GM21360 (cell line): ENCODE measurements around the gene GUK1.

ENCODE experiments used
- ATAC-seq: cut with Tn5 transposase; IDR thresholded peaks from one replicate; pipeline ENCODE4 v1.9.1; 2021; ENCODE audit warnings: mild to moderate bottlenecking, moderate library complexity; ENCODE audit not compliant: unreplicated experiment

Gene GUK1

GRCh38 chr1:228123505-228123904 is 16.6 kb upstream of the GUK1 start:
- no peak for ATAC-seq

DNA sequence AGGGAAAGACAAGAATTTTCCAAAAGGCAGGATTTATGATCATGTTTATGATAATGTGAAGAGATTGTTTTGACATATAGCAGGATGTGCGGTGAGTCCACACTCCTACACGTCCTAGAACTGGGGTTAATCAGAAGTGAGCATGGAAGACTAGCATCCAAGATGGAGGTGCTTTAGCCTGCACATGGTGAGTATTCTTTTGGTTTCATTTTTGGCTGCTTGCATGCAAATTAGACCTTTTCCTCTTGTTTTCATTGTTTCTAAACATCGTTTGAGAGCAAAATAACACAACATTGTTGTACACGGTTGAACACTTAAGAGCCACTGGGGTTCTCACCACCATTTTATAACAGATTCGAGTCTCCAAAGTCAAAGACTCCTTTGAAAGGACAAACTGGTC is 14.9 kb upstream of the GUK1 start:
- ATAC-seq, result no peak

GRCh38 chr1:228131766-228132165 is 8.3 kb upstream of the GUK1 start:
- no peak for ATAC-seq

DNA sequence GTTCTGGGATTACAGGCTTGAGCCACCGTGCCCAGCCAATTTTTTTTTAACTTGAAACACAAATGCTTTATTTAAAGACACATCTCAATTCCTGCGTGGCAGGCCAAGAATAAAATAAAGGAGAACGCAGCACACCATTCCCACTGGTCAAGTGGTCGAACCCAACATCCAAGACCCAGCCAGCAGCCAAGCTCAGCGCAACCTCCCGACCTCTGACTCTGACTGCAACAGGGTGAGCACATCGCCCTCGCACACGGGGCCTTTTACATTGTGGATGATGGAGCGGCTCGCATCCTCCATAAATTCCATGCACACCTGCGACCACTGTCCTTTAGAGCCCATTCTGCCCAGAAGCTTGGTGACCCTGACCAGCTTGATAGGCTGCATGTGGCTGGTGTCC is 5.5 kb upstream of the GUK1 start:
- no peak for ATAC-seq

GRCh38 chr1:228136901-228137300 is 3.2 kb upstream of the GUK1 start:
- no peak for ATAC-seq

DNA sequence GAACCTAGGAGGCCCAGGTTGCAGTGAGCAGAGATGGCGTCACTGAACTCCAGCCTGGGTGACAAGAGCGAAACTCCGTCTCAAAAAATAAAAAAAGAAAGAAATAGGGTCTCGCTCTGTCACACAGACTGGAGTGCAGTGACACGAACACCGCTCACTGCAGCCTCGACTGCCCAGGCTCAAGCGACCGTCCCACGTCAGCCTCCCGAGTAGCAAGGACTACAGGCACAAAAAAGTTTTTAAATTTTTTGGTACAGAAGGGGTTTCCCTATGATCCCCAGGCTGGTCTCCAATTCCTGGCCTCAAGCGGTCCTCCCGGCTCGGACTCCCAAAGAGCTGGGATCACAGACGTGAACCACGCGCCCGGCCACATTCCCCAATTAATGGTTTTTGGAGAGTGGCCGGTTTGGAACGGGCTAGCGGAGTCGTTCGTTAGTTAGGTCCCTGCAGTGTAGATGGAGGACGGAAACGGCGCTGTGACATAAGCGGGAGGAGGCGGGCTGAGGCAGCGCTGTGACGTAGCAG is 611 bp upstream of the GUK1 start:
- ATAC-seq, result no peak

DNA sequence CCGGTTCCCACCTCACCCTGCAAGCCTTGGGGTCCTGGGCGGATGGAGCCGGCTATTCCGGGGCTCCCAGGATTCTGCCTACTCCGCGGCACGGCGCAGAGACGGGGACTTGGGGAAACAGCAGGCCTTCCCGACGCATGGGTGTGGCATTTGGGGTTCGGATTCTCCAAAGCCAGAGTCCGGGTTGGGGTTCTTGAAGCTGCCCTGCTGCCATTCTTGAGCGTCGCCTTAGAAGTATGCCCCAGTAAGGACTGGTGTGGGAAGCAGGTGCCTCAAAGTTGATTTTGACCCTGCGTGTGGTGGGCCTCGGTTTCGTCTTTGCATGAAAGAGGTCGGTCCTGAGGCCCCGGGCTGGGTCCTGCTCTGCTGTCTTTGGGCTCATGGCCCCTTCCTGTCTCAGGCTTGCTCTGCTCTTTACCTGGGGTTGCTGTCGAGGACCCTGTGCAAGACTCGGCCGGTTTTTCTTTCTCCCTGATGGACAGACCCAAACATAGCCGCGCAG is 696 bp downstream of the GUK1 start:
- ATAC-seq, result no peak

DNA sequence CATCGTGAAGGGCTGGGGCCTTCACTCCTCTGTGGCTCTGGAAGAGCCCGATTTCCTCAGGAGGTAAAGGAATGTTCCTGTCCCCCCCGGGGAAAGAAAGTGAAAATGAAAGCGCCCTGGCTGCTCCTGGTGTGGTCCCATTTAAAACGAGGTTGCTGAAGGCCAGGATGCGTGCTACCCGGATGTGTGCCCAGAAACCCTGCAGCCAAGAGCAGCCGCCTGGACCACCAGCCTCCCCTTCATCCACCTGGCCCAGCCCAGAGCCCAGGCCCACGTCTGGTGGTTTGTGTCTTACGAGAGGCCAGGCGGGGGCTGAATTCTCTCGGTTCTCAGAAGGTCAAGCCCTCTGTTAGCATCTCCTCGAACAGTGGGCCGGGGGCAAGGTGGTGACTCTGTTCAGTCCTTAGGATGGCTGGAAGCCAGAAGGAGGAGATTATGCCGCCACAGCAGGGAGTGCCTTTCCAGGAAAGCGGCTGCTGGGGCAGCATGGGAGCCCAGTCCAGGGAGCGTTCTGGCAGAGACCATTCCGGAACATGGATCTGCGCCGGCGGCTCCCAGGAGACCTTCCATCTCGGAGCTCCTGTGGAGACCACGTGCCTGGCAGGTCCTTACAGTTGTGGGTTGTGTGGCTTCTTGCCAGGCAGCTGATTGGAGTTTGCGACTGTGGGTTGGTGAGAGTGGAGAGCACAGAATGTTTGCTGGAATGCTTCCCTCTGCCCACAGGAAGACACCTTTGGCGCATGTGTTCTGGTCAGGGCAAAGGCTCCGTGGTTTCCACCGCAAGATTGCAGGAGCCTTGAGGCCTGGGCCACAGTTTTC is 1.4 kb downstream of the GUK1 start:
- ATAC-seq, result no peak

- no peak for ATAC-seq
These were observed 2.1 kb downstream of the GUK1 start for GRCh38 chr1:228142155-228142691.

GRCh38 chr1:228142701-228143136 is 2.6 kb downstream of the GUK1 start:
- no peak for ATAC-seq

DNA sequence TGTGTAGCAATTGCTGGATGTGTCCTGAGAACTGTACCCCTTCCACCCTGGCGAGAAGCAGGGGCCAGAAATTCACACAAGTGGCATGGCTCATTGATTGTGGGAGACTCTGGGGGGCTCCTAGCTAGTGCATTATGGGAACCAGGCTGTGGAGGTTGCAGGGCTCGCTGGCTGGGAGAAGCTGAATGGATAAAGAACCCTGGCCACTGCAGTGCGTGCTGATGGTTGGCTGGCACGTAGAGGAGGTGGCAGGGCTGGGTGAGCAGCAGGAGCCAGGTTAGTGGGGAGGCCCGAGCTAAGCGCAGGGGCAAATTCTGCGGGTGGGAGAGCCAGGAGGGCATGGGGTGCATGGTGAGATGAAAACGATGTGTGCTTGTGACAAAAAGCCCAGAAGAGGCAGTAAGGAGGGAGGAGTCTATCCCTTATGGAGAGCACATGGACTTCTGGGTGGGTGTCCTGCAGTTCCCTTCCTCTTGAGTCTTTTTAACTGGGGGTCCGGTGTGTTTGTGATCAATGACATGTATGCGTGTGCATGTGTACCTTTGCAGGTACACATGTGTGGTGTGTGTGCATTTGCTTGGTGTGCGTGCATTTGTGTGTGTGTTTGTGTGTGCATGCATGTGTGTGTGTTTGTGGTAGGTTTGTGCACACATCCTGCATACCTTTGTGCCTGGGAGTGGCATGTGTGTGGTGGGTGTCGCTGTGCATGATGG is 3.6 kb downstream of the GUK1 start:
- ATAC-seq, result no peak

GRCh38 chr1:228144193-228144992 is 4.3 kb downstream of the GUK1 start:
- ATAC-seq, result no peak

GRCh38 chr1:228144993-228145343 is 4.9 kb downstream of the GUK1 start:
- ATAC-seq, result no peak

- ATAC-seq, result no peak
These were observed 5.7 kb downstream of the GUK1 start for GRCh38 chr1:228145463-228146416.

- no peak for ATAC-seq
These were observed 6.5 kb downstream of the GUK1 start for GRCh38 chr1:228146417-228147150.

DNA sequence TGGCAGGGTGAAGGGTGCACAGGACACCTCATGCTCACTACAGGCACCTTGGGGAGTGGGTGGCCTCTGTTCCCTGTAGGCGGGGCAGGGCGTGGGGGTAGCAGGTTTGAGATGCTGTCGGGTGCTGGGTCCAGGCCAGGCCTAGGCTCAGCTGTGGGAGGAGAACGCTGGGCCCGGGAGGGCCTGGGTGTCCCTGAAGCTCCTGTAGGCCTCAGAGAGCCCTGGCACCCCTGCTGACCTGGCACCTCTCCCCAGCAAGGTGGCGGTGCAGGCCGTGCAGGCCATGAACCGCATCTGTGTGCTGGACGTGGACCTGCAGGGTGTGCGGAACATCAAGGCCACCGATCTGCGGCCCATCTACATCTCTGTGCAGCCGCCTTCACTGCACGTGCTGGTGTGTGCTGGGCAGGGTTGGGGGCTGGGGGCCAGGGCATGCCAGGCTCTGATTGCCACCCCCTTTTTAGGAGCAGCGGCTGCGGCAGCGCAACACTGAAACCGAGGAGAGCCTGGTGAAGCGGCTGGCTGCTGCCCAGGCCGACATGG is 7.1 kb downstream of the GUK1 start:
- no peak for ATAC-seq

DNA sequence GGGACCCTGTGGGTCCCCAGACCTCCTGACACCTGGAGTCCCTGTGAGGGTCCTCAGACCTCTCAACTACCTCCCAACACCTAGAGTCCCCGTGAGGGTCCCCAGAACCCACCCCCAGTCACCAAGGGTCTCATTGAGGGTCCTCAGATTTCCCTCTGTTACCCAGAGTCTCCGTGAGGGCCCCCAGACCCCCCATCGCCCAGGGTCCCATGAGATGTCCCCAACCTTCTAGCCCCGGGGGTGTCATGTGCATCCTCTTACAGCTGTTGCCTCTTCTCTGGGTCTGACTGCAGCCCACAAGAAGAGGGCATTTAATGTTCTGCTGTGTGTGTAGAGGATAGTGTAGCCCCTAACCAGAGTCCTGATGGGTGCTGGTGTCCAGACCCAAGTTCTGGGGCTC is 7.7 kb downstream of the GUK1 start:
- no peak for ATAC-seq

GRCh38 chr1:228148196-228148861 is 8.2 kb downstream of the GUK1 start:
- no peak for ATAC-seq
